Measurements from ENCODE around the gene MAPRE2. TPM values are rescaled to one million over a fixed set of nuclear protein-coding genes. Genes with fewer than 3 reads are reported as not detected.

The MAPRE2 gene
- total and polyA plus RNA-seq, 5 donors, result 52.8 to 108 (median 89.8) TPM

- peak in 1 of 3 donors; percentile 46 for DNase-seq
- no peaks in the 10 kb centered on the region for H3K27me3 ChIP-seq (ENCODE audit: control insufficient read depth, insufficient read depth)
- no peaks in the 10 kb centered on the region for H3K4me1 ChIP-seq (ENCODE audit: control insufficient read depth, insufficient read depth, low read length)
- intact Hi-C loops (cut with DNase I), result no loop called here
- ATAC-seq, result peak; percentile 56 to 68
- WGBS, result 30% methylated on average over 8 of the region's 8 CpGs
- H3K27ac ChIP-seq (ENCODE audit: low read length), result no peak overlapping the region
- no peaks in the 10 kb centered on the region for H3K9me3 ChIP-seq (ENCODE audit: control insufficient read depth, low read length)
- no peak overlapping the region for H3K4me3 ChIP-seq (ENCODE audit: low read length)
Measured at GRCh38 chr18:35155398-35156117, 114.3 kb downstream of the MAPRE2 start.

- ATAC-seq (no peak), DNase-seq (no peak)
- no peak overlapping the region for H3K4me3 ChIP-seq (ENCODE audit: low read length)
- intact Hi-C loops (cut with DNase I), result no loop called here
- 90% methylated on average over 4 of the region's 4 CpGs for WGBS
- no peaks in the 10 kb centered on the region for H3K4me1 ChIP-seq (ENCODE audit: control insufficient read depth, insufficient read depth, low read length)
- no peaks in the 10 kb centered on the region for H3K27me3 ChIP-seq (ENCODE audit: control insufficient read depth, insufficient read depth)
- no peak overlapping the region for H3K27ac ChIP-seq (ENCODE audit: low read length)
- no peaks in the 10 kb centered on the region for H3K9me3 ChIP-seq (ENCODE audit: control insufficient read depth, low read length)
Measured at GRCh38 chr18:35157181-35157580, 116.0 kb downstream of the MAPRE2 start.

GRCh38 chr18:35158728-35159450, 117.7 kb downstream of the MAPRE2 start:
- H3K4me1 ChIP-seq (ENCODE audit: control insufficient read depth, insufficient read depth, low read length), result peaks cover 2% of the 10 kb centered on the region
- WGBS, result 75% methylated on average over 5 of the region's 5 CpGs
- H3K27me3 ChIP-seq (ENCODE audit: control insufficient read depth, insufficient read depth), result no peaks in the 10 kb centered on the region
- DNase-seq (no peak), ATAC-seq (no peak)
- intact Hi-C loops (cut with DNase I), result no loop called here
- no peak overlapping the region for H3K4me3 ChIP-seq (ENCODE audit: low read length)
- H3K9me3 ChIP-seq (ENCODE audit: control insufficient read depth, low read length), result no peaks in the 10 kb centered on the region
- H3K27ac ChIP-seq (ENCODE audit: low read length), result no peak overlapping the region

GRCh38 chr18:35159782-35160181, 118.6 kb downstream of the MAPRE2 start:
- DNase-seq (no peak), ATAC-seq (no peak)
- Histone ChIP-seq H3K9me3 (ENCODE audit: control insufficient read depth, low read length) (no peaks in the 10 kb centered on the region), H3K4me1 (ENCODE audit: control insufficient read depth, insufficient read depth, low read length) (peaks cover 2% of the 10 kb centered on the region), H3K27me3 (ENCODE audit: control insufficient read depth, insufficient read depth) (no peaks in the 10 kb centered on the region), H3K27ac (ENCODE audit: low read length) (no peak overlapping the region), H3K4me3 (ENCODE audit: low read length) (no peak overlapping the region)
- intact Hi-C loops (cut with DNase I), result no loop called here
- WGBS, result 70% methylated on average over 3 of the region's 3 CpGs

- Histone ChIP-seq H3K27me3 (ENCODE audit: control insufficient read depth, insufficient read depth) (no peaks in the 10 kb centered on the region), H3K9me3 (ENCODE audit: control insufficient read depth, low read length) (no peaks in the 10 kb centered on the region), H3K27ac (ENCODE audit: low read length) (no peak overlapping the region), H3K4me3 (ENCODE audit: low read length) (no peak overlapping the region), H3K4me1 (ENCODE audit: control insufficient read depth, insufficient read depth, low read length) (peaks cover 2% of the 10 kb centered on the region)
- intact Hi-C loops (cut with DNase I), result no loop called here
- DNase-seq, result no peak
- WGBS, result 89% methylated on average over 2 of the region's 2 CpGs
- ATAC-seq, result no peak
Measured at GRCh38 chr18:35161485-35161884, 120.3 kb downstream of the MAPRE2 start.

GRCh38 chr18:35161934-35162333, 120.7 kb downstream of the MAPRE2 start:
- 62% methylated on average over 3 of the region's 3 CpGs for WGBS

GRCh38 chr18:35163014-35163539, 121.9 kb downstream of the MAPRE2 start:
- no peak overlapping the region for H3K4me3 ChIP-seq (ENCODE audit: low read length)
- intact Hi-C loops (cut with DNase I), result no loop called here
- H3K9me3 ChIP-seq (ENCODE audit: control insufficient read depth, low read length), result no peaks in the 10 kb centered on the region
- no peak overlapping the region for H3K27ac ChIP-seq (ENCODE audit: low read length)
- no peak for ATAC-seq
- DNase-seq, result no peak
- no peaks in the 10 kb centered on the region for H3K27me3 ChIP-seq (ENCODE audit: control insufficient read depth, insufficient read depth)
- H3K4me1 ChIP-seq (ENCODE audit: control insufficient read depth, insufficient read depth, low read length), result peaks cover 2% of the 10 kb centered on the region

More at GRCh38 chr18:35161934-35162333, 120.7 kb downstream of the MAPRE2 start:
- ATAC-seq (no peak), DNase-seq (no peak)
- Histone ChIP-seq H3K4me1 (ENCODE audit: control insufficient read depth, insufficient read depth, low read length) (peaks cover 2% of the 10 kb centered on the region), H3K4me3 (ENCODE audit: low read length) (no peak overlapping the region), H3K27ac (ENCODE audit: low read length) (no peak overlapping the region), H3K27me3 (ENCODE audit: control insufficient read depth, insufficient read depth) (no peaks in the 10 kb centered on the region), H3K9me3 (ENCODE audit: control insufficient read depth, low read length) (no peaks in the 10 kb centered on the region)
- intact Hi-C loops (cut with DNase I), result no loop called here

GRCh38 chr18:35163721-35164120, 122.5 kb downstream of the MAPRE2 start:
- DNase-seq, result peak in 1 of 3 donors; percentile 66
- H3K27me3 ChIP-seq (ENCODE audit: control insufficient read depth, insufficient read depth), result no peaks in the 10 kb centered on the region
- intact Hi-C loops (cut with DNase I), result no loop called here
- peaks cover 2% of the 10 kb centered on the region for H3K4me1 ChIP-seq (ENCODE audit: control insufficient read depth, insufficient read depth, low read length)
- H3K9me3 ChIP-seq (ENCODE audit: control insufficient read depth, low read length), result no peaks in the 10 kb centered on the region
- ATAC-seq, result peak; percentile 18 to 50
- H3K27ac ChIP-seq (ENCODE audit: low read length), result peak overlapping the region; percentile 1
- H3K4me3 ChIP-seq (ENCODE audit: low read length), result no peak overlapping the region
- WGBS, result 61% methylated on average over 5 of the region's 5 CpGs

GRCh38 chr18:35164133-35164532, 122.9 kb downstream of the MAPRE2 start:
- DNase-seq (peak; percentile 24 to 74 (median 61)), ATAC-seq (peak; percentile 92 to 96)
- Histone ChIP-seq H3K9me3 (ENCODE audit: control insufficient read depth, low read length) (no peaks in the 10 kb centered on the region), H3K27me3 (ENCODE audit: control insufficient read depth, insufficient read depth) (no peaks in the 10 kb centered on the region), H3K27ac (ENCODE audit: low read length) (peak overlapping the region; percentile 1), H3K4me3 (ENCODE audit: low read length) (no peak overlapping the region), H3K4me1 (ENCODE audit: control insufficient read depth, insufficient read depth, low read length) (peaks cover 2% of the 10 kb centered on the region)
- intact Hi-C loops (cut with DNase I), result no loop called here
- WGBS, result 41% methylated on average over 6 of the region's 6 CpGs

- intact Hi-C loops (cut with DNase I), result no loop called here
- ATAC-seq, result no peak
- Histone ChIP-seq H3K27ac (ENCODE audit: low read length) (no peak overlapping the region), H3K4me3 (ENCODE audit: low read length) (no peak overlapping the region), H3K4me1 (ENCODE audit: control insufficient read depth, insufficient read depth, low read length) (peaks cover 3% of the 10 kb centered on the region), H3K27me3 (ENCODE audit: control insufficient read depth, insufficient read depth) (no peaks in the 10 kb centered on the region), H3K9me3 (ENCODE audit: control insufficient read depth, low read length) (no peaks in the 10 kb centered on the region)
- whole genome bisulfite sequencing, result 85% methylated on average over 6 of the region's 6 CpGs
- no peak for DNase-seq
Measured at GRCh38 chr18:35167332-35167731, 126.1 kb downstream of the MAPRE2 start.

- no peak overlapping the region for H3K4me3 ChIP-seq (ENCODE audit: low read length)
- intact Hi-C loops (cut with DNase I), result no loop called here
- no peaks in the 10 kb centered on the region for H3K9me3 ChIP-seq (ENCODE audit: control insufficient read depth, low read length)
- H3K27ac ChIP-seq (ENCODE audit: low read length), result no peak overlapping the region
- ATAC-seq, result no peak
- no peak for DNase-seq
- peaks cover 3% of the 10 kb centered on the region for H3K4me1 ChIP-seq (ENCODE audit: control insufficient read depth, insufficient read depth, low read length)
- H3K27me3 ChIP-seq (ENCODE audit: control insufficient read depth, insufficient read depth), result no peaks in the 10 kb centered on the region
Measured at GRCh38 chr18:35167857-35168256, 126.6 kb downstream of the MAPRE2 start.

Measured in right cardiac atrium (tissue), 5 donors.